ENCODE measurements around the gene NDUFAF2.
A peak's percentile ranks its signal among the peaks of the same experiment; 100 is the strongest.
"Not testable (repeated sequence)": the region's sequence is repeated elsewhere in the genome, so short reads cannot be mapped to it uniquely, and the experiment has no call there.

Gene NDUFAF2

DNA sequence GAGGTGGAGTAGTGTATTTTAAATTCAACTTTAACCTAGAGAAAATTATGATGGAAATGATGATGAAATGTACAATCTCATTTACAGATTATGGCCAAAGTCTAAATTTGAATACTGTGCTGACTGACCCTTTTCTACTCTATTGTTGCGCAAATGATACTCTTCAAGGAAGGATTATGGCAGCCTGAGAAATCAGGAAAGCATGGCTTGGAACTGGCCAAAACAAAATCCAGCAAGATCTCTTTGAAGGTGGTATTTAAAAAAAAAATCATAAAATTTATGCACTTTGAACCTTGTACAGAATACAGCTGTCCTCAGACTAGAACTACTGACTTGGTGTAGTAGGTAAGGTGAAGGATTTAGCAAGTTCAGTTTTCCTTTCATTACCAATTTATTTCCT lies 105.3 kb downstream of the NDUFAF2 start:
- DNase-seq (ENCODE audit: low spot score) = no peak

DNA sequence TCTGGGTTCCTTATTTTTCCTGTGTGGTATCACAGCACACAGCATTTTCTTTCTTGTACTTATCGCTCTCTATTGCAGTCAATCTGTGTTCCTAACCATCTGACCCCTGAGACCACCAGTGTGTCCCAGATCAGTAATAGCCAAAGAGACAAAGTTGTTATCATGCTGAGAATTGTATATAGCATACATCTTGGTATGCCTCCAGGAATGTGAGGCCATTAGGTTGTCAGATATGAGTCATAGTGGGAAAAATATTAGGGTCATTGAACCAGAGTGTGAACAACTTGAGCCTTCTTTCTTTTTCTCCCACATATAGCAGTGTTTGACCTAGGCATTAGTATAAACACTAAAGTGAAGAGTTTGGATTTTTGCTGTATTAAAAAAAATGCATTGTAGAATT lies 106.3 kb downstream of the NDUFAF2 start:
- no peak for DNase-seq (ENCODE audit: low spot score)

DNA sequence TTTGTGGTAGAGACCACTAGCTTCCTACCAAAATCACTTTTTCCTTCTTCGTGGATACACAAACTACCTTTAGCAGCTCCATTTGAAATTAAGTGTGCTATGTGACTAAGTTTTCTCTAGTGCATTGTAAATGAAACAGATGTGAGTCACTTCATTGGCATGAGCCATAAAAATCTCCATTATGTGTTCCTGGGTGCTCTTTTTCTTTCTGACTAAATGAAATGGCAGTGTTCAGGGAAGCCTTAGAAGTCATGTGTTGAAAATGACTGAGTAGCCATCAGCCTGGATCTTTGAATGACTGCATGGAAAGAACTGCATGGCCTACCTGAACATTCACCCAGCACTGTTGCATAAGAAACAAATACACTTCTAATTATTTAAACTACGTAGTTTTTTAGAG lies 107.9 kb downstream of the NDUFAF2 start:
- DNase-seq (ENCODE audit: low spot score) = no peak

DNA sequence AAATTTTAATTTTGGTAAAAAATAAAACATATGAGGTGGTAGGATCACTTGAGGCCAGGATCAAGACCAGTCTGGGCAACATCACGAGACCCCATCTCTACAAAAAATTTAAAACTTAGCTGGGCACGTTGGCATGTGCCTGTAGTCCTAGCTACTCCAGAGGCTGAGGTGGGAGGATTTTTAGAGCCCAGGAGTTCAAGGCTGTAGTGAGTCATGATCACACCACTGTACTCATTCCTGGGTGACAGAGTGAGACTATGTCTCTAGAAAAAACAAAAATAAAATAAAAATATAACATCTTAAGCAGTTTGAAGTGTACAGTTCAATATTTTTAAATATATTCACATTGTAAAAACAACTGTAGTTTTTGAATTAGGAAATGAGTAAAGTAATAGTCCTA lies 108.9 kb downstream of the NDUFAF2 start:
- no peak for DNase-seq (ENCODE audit: low spot score)

DNA sequence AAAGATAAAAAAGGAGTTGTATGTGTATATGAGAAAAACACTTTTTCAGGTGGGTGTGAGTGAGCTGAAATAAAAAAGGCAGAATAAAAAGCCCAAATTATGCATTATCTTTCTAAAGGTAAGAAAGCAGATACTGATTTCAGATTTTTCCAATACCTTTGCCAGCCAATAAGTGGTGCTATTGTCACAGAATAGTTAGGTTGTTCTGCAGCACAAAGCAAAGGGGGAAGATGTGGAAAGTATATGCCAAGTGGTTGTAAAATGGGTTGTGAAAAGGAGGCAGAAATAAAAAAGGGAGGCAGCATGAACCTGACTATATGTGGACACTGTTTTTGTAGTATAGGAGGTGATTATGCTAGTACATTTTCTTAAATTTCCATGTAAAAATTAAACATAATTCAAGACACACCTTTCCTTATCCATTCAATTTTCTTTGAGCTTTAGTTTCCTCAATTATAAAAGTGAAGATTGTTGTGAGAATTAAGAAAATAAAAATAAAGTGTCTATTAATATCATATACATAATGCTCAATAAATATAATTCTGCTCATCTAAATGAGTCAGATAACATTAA lies 110.5 kb downstream of the NDUFAF2 start:
- peak; percentile 41 for DNase-seq (ENCODE audit: low spot score)

DNA sequence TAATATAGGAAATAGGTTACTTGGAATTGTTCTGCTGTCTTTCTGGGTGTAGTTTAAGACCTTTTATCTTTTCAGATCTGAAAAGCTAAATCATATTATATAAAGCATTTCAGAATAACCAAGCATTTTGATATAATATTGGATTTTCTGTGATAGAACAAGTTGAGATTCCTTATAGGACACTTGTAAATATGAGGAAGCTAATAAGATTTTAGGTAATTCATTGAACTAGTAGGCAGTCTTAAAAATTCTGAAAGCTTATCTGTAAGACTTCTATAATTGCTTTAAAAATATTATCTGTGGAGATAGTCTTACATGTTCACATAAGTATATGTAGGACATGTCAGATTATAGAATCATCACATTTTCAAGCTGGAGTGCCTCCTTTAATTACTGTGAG lies 114.5 kb downstream of the NDUFAF2 start:
- no peak for DNase-seq (ENCODE audit: low spot score)

DNA sequence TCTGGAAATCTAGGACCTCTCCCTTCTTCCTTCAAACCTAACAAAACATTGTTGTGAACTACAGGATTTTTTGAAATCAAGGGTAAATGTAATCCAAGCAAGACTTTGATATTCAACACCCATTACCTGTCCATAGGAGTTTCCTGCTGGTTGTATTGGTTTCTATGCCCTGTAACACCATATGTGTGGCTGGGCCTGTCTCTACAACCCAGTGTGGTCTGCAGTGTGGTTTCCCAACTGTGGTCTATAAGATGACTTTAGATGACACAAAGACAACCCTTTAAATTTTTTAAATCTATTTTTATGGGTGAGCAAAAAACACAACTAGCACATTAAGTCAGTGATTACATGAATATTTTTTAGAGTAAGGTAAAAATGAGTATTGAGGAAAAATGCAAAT lies 124.1 kb downstream of the NDUFAF2 start:
- DNase-seq (ENCODE audit: low spot score) = no peak

DNA sequence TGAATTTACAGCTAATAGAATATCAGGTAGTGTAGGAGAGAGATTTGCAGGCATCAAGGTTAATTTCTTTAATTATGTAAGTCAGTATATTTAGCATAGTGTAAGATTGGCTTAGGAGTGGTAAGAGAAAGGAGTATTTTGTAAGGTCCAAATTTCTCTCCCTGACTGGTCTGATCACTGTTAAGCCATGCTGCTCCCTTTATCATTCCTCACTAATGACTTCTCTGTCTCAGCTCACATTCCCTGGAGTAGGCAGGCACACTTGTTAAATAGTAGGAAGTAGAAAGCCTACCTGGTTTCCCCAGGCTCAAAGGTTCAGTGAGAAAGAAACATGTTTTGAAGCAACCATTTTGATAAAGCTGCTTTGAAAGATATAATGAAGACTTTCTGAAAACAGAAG lies 126.5 kb downstream of the NDUFAF2 start:
- no peak for DNase-seq (ENCODE audit: low spot score)

DNA sequence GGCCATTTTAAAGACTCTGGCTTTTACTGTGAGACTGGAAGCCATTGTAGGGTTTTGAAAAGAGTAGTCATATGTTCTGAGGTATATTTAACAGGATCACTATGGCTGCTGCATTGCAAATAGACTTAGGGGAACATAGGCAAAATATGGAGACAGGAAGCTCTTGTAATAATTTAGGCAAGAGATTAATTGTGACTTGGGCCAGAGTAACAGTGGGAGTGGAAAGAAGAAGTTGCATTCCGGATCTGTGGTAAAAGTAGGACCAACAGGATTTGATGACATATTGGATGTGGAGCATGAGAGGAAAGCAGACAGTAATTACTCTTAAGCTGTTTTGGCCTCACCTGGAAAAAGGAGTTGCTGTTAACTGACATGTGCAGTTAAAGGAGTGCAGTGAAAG lies 131.6 kb downstream of the NDUFAF2 start:
- no peak for DNase-seq (ENCODE audit: low spot score)

DNA sequence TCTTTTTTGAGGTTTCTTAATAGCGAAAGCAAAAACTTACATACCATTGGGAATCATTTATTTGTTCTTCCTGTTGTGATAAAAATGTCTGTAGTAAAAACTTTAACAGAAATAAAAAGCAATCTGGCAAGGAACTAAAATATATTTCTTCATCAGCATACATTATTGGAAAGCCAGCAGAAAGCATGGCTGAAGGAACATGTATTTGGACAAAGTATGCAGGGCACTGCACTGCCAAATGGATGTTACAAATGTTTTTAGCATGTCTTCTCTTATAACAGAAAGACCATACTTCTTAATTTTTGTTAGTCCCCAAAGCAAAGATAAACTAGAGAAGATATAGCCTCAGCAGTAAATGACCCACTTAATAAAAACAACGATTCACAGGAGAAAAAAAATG lies 136.7 kb downstream of the NDUFAF2 start:
- no peak for DNase-seq (ENCODE audit: low spot score)

DNA sequence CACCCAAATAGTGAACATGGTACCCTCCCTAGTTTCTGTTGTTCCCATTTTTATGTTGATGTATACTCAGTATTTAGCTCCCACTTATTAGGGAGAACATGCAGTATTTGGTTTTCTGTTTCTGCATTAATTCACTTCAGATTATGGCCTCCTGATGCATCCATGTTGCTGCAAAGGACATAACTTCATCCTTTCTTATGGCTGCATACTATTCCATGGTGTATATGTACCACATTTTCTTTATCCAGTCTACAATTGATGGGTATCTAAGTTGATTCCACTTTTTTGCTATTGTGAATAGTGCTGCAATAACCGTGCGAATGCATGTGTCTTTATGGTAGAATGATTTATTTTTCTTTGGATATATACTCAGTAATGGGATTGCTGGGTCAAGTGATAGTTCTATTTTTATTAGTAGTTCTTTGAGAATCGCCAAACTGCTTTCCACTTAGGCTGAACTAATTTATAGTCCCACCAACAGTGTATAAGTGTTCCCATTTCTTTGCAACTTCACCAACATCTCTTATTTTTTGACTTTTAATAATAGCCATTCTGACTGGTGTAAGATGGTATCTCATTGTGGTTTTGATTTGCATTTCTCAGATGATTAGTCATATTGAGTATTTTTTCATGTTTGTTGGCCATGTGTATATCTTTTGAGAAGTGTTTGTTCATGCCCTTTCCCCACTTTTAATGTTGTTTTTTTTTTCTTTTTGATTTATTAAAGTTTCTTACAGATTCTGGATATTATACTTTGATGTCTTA lies 137.7 kb downstream of the NDUFAF2 start:
- DNase-seq (ENCODE audit: low spot score) = no peak

DNA sequence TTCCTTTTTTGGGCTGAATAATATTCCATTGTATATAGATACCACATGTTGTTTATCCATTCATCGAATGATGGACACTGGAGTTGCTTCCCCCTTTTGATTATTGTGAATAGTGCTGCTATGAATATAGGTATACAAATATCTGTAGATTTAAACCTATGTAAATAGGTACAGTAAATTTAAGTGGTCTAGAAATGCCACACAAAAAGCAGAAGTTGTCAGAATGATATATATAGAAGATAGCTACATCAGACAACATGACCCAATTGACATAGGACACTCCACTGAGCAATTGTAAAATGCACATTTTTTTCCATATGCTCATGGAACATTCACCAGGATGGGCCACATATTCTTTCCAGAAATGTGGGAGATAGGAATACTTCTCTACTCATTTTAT lies 139.7 kb downstream of the NDUFAF2 start:
- DNase-seq (ENCODE audit: low spot score) = no peak

DNA sequence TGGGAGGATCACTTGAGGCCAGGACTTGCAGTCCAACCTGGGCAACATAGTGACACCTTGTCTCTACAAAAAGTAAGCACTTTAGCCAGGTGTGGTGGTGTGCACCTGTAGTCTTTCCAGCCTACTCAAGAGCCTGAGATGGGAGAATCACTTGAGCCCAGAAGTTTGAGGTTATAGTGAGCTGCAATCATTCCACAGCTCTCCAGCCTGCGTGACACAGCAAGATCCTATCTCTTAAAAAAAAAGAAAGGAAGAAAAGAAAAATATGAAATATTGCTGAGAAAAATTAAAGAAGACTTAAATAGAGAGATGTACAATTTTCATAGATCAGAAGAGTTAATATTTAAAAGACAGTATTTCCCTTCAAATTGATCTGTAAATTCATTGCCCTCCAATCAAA lies 140.9 kb downstream of the NDUFAF2 start:
- no peak for DNase-seq (ENCODE audit: low spot score)

DNA sequence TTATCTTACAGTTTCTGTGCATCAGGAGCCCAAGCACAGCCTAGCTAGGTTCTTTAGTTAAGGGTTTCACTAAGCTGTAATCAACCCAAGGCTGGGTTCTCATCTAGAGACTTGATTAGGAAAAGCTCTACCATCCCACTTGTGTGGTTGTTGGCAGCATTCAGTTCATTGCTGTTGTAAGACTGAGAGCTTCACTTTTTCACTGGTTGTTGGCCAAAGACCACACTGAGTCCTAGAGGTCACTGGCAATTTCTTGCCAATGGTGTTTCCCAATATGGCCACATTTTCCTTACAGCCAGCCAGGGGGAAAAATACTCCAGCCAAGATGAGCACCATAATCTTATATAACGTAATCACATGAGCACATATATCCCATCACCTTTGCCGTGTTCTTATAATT lies 142.9 kb downstream of the NDUFAF2 start:
- no peak for DNase-seq (ENCODE audit: low spot score)

DNA sequence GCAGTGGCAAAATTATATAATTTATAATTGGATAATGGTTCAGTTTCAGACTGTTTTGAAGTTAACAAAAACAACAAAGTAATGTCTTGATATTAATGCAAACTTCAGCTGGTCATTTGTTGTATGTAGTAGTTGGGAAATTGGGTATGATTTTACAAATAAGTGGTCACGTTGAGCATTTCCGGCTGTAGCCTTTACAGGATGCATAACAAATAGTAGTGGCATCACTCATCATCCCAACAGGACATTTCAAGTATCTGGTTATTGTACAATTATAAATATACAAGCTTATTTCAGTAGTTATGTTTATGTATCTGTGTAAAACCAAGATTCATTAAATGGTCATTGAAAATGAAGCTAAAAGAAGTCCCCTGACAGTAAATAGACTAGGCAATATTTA lies 144.3 kb downstream of the NDUFAF2 start:
- no peak for DNase-seq (ENCODE audit: low spot score)

DNA sequence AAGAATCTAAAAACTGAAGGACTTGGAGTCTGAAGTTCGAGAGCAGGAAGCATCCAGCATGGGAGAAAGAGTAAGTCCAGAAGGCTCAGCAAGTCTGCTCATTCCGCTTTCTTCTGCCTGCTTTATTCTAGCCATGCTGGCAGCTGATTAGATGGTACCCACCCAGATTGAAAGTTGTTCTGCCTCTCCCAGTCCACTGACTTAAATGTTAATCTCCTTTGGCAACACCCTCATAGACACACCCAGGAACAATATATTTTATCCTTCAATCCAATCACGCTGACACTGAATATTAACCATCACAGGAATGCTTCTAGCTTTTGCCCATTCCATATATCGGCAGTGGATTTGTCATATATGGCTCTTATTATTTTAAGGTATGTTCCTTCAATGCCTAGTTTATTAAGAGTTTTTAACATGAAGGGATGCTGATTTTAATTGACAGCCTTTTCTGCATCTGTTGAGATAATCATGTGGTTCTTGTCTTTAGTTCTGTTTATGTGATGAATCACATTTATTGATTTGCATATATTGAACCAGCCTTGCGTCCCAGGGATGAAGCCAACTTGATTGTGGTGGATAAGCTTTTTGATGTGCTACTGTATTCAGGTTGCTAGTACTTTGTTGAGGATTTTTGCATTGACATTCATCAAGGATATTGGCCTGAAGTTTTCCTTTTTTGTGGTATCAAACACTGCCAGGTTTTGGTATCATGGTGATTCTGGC lies 148.2 kb downstream of the NDUFAF2 start:
- not testable (repeated sequence) for DNase-seq (ENCODE audit: low spot score)

DNA sequence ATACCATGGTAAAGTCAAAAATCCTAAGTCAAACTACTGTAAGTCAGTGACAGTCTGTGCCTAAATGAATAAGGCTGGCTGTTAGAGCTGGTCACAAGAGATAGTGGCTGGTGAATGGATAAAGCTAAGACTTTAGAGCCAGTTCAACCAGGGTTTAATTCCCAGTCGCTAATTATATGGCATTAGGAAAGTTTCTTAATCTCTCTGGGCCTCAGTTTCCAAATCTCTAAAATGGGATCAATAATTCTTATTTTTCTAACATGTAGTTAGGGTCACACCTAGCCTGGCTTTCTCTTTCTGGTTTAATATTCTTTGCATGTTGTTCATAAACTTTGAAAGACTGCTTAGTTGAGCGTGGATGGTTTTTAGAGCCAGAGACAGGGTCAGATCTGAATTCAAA lies 152.5 kb downstream of the NDUFAF2 start:
- no peak for DNase-seq (ENCODE audit: low spot score)

DNA sequence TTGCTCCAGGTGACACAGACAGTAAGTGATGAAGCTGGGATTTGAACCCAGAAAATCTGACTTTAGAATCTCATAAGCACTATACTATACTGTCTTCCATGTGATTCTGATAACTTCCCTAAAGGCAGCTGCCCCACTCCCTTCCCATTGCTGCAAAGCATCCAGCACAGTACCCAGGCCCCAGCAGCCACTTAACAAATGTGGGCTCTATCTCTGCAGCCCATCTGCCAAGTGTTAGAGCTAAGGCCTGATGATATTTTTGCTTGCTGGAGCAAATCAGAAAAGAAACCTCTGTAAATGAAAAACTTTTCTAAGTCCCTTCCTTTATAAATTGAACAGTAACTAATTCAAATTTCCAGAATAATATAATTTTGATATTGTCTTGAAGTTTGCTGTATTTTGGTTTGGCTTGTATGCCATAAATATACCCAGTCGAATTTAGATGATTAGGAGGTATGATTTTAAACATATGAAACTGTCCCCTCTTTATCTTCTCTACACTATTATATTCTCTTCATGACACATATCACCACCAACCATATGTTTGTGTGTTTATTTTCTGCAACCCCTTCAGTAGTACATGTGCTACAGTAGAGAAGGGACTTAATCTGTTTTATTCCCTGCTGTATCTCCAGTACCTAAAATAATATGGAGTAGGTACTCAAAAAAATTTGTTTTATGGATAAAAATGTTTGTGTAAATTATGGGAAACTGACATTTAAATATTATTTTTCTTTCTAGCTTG lies 153.4 kb downstream of the NDUFAF2 start:
- no peak for DNase-seq (ENCODE audit: low spot score)

DNA sequence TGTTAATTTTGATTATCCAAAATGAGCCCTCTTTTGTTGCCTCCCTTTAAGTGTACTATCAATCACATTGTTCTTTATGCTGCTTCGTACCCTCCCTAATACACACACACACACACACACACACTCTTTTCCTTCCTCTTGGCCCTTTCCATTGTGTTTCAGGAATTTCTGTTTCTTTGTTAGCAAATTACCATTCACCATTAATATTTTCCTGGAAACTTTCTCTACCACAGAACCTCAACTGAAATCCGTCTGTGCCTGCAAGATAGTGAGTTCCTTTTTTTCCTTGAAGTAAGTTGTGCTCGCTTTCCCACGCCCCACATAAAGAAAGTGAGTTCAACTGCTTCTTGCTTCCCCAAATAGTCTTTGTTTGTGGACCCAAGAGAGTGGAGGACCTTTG lies 155.4 kb downstream of the NDUFAF2 start:
- DNase-seq (ENCODE audit: low spot score) = no peak

DNA sequence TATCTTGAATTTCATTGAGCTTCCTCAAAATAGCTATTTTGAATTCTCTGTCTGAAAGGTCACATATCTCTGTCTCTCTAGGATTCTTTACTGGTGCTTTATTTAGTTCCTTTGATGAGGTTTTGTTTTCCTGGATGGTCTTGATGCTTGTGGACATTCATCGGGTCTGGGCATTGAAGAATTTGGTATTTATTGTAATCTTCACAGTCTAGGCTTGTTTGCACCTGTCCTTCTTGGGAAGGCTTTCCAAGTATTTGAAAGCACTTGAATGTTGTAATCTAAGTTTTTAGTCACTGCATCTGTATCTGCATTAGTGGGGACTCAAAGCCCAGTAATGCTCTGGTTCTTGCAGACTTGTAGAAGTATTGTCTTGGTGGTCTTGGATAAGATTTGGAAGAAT lies 169.4 kb downstream of the NDUFAF2 start:
- DNase-seq (ENCODE audit: low spot score) = no peak

DNA sequence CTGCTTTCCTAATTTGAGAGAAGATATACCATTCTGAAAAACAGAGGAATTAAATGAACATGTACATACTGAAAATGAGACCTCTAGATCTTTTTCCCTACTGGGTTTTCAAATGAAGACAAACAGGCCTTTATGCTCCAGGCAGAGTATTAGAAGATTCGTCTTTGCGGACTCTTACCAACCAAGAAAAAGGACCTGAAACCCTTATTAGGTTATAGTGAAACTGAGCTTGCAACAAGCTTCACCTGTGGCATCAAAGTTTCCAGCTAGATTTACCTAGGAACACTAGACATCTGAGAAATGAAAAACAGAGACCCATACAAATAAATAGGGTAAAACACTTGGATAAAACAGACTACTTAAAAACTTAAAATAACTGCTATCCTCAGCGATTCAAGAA lies 171.0 kb downstream of the NDUFAF2 start:
- no peak for DNase-seq (ENCODE audit: low spot score)

DNA sequence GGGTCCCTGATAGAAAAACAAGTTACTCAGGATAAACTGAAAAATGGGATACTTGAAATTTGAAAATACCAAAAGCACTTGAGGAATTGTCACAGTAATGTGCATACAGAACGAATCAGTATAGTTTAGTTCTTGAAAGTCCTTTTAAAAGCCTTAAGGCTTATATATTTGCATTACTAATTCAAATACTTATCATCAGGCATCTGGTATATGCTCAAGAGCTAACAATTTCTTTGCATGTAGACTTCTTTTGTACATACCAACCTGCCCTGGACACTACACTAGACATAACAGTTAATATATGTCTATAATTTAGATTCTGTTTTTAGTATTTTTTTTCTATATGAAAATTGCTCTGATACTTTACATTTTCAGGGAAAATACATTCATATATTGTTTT lies 174.1 kb downstream of the NDUFAF2 start:
- no peak for DNase-seq (ENCODE audit: low spot score)

DNA sequence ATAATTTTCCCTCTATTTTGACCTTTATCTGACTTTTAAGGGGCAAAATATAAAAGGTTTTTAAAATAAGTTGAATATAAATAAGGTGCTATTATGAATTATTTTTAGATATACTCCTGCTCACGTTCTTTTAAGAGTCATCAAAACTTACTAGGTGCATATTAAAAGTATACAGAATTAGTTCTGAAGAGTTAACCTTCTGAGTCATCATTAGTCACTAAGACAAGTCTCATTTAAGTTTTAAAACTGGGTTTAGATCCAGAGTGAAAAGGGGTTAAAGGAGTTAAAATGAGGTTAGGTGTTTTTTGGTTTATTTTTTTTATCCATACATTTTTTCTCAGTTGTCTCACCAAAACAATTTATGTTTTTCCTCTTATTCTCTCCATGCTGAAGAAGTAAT lies 175.5 kb downstream of the NDUFAF2 start:
- no peak for DNase-seq (ENCODE audit: low spot score)
